Umbilical cord (tissue), 2 donors: ENCODE measurements around the gene ARMH1. TPM values are rescaled to one million over a fixed set of nuclear protein-coding genes. Genes with fewer than 3 reads are reported as not detected.

ENCODE experiments used
- DNase-seq: peaks from one replicate; pipeline ENCODE4 v3.0.0-alpha.2; 2015; ENCODE audit warnings: low spot score
- total RNA-seq: library from RNA; depleted of rRNA; stranded (reverse); fragments of >200 nt; gene quantifications from one replicate; pipeline ENCODE4 v1.2.3, GENCODE V29; 2014; ENCODE audit warnings: low replicate concordance; ENCODE audit not compliant: insufficient read depth

The ARMH1 gene
- not detected for total RNA-seq

DNA sequence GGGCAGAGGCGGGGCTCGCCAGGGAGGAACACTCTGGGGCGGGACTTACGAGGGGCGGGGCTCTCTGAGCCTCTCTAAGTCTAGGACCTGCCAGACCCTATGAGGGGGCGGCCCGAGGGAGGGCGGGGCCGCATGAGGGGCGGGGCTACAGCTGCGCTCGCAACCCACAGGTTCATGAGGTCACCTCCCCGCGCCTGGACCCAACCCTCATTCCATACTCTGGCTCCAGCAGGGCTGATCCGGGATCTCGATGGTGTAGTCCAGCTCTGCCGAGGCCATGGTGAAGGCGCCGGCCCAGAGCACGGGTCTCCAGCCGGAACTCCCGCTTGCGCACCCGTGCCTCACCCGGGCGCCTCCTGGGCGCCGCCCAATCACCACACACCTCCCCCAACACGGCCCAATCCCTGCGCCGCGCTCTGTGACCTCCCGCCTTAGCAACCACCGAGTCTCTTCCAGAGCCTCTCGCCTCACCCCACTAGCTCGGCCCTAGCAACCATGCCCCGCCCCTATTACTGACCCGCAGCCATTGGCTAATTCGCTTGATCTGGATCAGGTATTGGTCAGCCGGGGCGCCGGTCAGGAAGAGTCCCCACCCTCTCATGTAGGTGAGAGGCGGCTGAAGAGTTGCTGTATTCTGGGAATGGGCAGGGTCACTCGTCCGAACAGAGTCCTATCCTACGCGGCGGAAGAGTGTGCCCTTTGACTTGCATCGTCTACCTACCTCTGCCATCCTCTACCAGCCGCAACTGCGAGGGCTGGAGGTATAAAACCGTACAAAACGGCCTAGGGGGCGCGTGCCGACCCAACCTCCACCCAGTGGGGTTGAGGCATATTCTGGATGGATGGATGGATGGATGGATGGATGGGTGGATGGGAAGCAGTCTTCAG, at the start of gene ARMH1, which contains the start of gene TMEM53:
TSS of gene ARMH1 (plus strand) at position 602 of the 888 bp plus-strand sequence. CDS start 14,984 bp downstream, outside the sequence.
TSS of gene TMEM53 (minus strand) at position 369 of the 888 bp plus-strand sequence. CDS start at position 279, 90 bp downstream.
- peak; percentile 100 for DNase-seq

DNA sequence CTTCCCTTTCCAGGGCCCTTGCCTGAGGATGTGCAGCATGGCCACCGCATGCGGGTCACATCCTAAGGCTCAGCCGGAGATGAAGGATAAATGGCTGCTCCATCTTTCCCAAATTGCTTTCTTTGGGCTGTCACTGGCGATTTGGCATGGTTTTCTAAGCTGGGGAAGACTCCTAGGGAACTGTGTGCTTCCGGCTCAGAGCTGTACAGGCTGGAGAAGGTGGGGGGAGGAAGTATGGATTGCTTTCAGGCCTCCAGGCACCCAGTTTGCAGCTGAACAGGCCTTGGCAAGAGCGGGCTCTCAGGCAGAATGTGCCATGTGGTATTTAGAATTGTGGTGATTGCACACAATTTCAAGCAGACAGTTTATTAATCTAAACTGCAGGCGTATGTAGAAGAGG, 49.2 kb upstream of the ARMH1 start:
- DNase-seq: no peak

DNA sequence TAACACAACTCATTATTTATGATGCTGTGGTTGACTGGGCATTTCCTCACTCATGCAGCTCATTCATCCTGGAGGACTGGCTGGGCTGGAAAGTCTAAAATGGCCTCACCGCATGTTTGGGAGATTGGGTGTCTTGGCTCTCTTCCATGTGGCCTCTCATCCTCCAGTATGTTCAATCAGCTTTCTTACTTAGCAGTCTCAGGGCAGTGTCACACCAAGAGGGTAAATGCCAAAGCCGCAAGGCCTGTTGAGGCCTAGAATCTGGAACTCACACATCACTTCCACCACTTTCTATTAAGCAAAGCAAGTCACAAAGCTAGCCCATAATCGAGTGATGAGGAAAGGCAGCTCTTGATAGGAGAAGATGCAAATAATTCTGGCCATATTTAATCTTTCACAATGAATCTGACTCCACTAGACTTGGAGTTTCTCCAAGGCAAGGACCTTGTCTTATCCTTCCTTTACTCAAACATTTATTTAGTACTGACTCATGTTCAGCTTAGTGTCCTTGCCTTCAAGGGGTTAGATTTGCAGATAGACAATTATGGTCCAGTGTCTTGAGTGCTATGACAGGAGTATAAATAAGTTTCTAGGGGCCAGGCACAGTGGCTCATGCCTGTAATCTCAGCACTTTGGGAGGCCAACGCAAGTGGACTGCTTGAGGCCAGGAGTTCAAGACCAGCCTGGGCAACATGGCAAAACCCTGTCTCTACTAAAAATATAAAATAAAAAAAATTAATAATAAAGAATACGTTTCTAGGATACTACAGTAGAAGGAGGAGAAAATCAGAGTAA, 45.4 kb upstream of the ARMH1 start:
- no peak for DNase-seq

DNA sequence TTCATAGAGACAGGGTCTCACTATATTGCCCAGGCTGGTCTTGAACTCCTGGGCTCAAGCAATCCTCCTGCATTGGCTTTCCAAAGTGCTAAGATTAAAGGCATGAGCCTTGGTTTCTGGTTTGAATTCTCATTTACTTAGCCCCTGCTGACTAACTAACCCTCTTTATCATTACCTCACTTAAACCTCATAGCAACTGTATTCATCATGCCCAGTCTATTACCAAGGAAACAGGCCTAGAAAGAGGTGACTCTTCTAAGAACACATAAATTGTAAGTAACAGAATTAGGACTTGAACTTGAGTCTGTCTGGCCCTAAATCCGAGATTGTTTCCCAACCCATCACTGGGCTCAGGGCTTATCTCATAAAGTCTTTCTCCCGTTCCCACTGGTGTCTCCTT, 44.4 kb upstream of the ARMH1 start:
- no peak for DNase-seq

DNA sequence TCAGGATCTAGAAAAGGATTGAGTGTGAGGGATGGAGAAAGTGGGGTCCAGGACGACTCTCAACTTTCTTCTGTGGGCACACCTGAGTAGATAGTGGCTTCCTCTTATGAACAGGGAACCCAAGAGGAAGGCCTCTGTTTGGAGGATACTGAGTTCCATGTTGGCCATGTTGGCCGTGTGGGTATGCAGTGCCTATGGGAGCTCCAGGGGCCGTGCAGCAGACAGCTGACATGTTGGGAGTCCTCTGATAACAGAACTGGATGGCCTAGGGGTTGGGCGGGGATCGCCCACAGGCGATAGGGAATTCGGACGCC, 43.2 kb upstream of the ARMH1 start:
- no peak for DNase-seq

DNA sequence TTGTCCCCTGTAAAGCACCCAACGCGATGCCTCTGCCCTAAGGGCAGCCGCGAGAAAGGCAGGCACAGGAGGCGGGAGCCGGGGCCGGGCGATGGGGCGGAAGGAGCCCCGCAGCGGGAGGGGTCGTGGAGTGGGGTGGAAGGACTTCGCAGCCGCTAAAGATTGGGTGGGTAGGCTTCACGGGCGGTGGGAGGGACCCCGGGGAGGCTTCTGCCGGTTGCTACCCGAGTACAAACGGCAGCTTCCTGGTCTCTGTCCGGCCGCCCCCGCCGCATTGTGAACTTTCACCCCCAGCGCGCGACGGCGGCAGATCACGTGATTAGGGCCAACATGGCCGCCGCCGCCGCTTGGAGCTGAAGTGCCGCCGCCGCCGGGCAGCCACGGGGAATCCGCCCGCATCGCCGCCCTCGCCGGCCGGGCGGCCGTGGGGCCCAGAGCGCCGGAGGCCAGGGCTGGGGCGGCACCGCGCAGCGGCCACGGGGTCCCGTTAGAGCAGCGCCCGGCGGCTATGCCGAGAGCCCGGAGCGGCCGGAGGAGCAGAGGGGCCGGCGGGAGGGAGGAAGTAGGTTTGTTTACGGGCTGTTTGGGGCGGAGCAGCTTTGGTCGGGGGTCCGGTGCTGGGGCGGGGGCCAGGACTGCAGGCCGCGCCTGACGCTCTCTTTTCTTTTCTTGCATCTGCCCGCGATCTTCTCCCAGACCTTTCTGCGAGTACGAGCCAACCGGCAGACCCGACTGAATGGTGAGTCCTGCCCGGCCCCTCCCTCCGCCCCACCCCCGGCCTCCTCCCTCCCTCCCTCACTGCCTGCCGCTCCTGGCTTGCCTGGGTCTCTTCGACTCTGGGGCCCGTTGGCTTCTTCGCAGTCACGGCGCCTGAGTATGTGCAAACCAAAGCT, 42.6 kb upstream of the ARMH1 start:
- peak; percentile 92 for DNase-seq

DNA sequence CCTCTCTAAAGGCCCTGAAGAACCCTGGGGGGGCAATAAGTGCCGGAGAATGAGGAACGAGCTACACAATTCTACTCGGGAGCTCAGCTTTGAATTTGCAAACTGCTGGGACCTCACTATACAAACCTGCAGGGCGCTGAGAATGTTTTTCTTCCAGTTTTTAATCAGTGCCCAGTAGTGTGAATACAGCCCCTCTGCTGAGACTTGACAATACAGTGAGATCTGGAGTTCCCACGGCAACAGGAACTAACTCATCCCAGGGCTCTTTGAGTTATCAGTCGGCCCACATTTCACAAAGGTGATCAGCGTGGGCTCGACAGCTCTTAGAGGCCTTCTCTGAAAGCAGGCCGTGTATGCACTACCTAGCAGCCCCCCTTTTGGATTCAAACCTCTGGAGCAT, 41.9 kb upstream of the ARMH1 start:
- no peak for DNase-seq

DNA sequence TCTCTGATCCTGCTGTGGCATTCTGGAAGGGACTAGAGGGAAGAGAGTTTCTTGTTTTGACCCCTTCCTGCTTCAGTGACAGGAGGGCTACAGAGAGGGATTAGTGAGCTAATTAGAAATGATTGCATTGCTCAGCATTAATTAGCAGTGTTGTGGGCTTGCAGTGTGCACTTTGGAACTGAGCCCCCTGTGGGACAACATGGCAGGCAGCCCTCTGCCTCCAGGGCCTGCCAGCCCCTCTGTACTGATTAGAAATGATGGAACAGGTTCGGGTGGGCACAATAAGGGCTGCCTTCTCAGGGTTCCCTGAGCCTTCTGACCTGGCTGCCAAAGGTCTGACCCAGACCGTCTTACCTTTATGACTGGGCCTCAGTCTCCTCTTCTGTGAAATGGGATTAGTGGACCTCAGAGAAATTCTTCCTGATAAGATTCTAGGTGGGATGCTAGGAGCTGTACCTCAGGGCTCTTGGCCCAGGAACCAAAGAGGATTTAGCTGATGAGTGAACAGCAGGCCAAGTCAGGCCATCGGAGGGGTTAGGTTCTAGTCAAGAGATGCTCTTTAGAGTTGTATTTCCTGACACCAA, 39.8 kb upstream of the ARMH1 start:
- no peak for DNase-seq

DNA sequence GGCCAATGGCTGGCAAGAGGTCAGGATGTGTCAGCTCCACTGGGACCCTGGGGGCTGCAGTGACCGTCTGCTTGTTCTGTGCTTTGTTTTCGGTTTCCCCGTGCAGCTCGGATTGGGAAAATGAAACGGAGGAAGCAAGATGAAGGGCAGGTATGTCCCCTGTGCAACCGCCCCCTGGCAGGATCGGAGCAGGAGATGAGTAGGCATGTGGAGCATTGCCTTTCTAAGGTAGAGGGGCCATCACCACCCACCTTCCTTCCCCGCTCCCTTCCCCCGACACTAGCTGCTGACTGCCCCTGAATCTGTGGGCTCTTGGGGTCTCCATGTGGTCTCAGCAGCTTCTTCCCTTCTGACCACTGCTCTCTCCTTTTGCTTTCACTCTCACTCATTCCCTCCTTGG, 39.1 kb upstream of the ARMH1 start:
- no peak for DNase-seq

DNA sequence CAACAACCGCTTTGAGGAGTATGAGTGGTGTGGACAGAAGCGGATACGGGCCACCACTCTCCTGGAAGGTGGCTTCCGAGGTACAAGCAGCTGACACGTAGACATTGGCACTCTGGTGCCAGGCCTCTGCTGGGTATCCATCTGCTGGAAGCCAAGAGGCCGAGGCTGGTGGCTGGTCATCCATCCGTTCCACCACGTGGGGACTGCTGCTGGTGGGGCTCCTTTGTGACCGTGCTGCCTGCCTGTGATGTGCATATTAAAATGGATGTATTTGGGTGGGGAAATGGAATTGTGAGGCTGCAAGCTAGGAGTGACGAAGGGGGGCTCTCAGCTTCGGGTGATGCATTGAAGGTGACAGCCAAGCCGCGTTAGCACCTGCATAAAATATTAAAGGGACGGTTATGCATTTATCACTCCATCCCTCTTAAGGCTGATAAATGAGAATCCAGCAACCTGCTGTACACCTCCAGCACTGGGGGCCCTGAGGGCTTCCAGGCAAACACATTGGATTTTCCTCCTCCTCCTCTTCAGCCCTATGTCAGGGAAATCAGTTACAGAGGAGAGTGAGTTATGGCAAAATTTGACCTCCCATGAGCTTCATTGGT, 38.3 kb upstream of the ARMH1 start:
- no peak for DNase-seq

DNA sequence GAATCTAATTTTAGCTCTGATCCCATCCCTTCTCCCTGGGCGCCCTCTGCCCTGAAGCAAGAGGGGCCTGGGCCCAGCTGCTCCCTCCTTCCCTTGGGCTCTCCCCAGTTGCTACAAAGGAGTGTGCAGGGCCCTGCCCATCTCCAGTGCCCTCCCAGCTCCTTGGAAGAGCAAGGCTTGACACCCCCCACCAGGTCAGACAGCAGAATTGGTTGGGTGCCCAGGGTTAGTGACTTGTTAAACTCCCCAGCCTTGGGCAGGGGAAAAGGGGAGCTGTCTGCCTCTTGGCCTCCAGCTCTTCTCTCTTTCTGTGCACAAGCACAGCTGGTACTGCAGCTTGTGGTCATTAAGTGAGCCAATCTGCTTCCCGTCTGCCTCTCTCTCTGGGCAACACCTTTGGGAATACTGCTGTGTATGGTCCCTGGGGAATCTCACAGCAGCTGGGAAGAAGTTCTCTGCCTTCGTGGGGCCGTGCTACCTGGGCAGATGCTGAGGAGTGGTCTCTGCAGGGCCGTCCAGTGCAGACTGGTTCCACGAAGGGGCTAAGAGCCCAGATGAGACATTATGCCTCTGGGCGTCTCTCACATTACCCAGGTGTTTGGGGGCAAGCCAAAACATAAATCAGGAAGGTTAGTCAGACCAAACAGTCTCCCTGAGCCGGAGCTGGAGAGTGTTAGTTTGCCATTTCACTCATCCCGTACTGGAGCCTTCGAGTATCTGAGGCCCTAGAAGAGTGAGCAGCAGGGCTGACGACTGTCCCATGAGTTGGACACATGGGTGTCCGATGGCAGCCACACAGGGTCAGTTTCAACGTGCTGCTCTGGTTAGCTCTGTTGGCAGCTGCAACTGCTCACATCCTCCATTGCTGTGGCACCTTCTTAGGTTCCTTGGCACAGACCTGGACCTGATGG, 37.6 kb upstream of the ARMH1 start:
- DNase-seq: peak; percentile 44

DNA sequence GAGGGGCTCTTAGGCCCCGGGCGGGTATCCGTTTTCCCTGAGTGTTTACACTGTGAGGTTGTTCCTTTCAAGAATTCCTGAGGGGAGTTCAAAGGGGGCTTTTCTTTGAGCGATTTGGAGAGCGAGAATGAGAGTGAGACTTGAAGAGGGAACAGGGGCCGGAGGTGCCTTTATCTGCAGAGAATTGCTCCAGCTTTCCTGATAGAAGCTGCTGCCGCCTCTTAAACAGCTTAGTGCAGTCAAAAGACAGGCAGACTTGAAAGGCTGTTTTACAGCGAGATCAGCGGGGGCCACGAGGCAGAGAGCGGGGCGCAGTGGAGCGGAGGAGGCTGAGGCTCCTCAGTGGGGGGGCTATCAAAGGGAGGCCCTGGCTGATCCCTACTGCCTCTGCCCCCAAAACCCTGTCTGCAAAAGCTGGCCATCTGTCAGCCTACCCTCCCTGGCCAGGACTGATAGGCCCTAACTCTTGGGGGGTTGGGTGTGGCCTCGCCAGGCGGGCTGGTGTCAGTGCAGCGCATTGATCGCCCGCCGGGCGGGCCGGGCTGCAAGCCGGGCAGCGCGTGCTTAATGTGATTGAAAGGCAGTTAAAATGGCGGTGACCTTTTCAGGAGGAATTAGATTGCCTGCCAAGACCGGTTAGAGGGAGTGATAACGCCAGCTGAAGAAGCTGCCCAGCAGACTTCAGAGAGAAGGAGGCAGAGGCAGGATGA, 36.7 kb upstream of the ARMH1 start:
- peak; percentile 91 for DNase-seq

DNA sequence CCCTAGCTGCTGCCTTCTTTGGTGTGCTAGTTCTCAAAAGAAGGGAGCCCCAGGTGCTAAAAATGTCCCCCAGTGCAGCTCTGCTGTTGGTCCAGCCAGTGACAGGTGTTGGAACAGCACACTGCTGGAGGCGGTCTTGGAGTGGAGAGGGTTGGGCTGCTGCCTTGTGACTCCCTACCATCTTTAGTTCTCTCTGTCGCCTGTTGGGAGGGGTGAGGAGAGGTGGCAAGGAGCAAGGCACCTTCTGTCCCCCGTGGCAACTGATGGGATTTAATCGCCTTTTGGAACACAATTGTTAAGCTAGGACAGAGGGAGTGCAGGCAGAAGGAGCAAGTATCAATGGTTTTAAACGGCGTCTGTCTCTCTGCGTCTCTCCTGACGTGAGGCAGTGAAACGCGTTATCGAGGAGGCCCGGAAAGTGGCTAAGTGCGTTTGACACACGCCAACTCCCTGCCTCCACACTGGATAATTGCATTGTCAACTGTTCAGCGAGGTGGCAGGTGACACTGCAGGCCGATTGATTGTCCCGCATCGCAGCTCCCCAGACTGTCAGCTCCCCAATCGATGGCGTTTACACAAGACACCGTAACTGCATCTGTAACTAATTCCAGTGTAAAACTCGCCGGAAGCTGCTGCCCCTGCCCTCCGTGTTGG, 34.2 kb upstream of the ARMH1 start:
- DNase-seq: no peak

DNA sequence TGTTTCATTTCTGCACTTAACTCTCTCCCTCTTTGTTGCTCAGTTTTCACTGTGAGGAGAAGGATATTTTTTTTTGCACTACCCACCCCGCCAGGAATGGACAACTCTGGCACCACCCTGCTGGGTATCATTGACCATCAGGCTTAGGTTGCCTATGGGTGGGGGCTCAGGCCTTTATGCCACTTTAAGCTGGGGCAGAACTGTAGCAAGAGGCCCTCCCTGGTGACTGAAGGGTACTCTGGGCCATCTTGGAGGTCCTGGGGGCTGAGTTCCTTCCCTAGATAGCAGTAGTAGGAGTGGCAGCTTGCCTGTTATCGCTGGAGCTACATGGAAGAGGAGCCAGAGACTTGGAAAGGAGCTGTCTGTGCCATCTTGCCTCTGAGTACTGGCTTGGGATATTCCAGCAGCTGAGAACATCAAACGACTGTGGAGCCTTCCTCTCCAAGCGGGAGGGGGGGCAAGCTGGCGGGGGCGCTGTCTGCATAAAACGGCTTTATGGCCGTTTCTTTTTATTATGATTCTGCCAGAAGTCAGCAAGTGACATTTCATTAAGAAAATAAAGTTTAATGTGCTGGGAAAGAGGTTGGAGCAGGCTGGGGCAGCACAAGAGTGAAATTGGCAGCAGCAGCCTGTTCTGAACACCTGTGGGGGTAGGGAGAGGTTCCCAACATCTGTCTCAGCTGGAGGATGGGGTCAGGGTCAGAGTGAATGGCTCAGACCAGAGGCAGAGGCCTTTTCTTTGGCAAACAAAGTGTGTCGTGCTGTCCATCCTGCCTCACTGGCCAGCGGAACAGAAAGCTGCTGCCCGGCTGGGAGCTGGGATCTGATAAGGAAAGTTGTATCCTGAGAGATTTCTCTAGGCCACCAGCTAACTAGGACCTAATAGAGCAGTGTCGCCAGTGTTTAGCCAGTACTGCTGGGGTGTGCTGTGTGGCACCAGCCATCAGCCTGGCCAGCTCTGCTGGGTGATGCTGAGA, 33.1 kb upstream of the ARMH1 start:
- DNase-seq: no peak

DNA sequence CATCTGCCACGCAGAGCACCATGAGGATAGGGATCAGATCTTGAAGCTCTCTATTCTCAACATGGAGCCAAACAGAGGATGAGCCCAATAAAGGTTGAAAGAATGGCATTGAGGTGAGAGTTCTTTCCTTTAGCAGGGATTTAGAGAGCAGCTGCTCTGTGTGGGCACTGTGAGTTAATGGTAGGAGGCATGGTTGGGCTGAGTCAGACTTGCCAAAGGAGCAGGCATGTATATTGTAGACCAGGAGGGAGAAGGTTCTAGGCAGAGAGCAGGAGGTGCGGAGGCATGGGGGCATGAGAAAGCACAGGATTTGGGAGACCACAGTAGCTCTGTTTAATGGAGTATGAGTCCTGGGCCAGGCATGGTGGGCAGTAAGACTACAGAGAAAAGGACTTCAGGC, 32.3 kb upstream of the ARMH1 start:
- no peak for DNase-seq

DNA sequence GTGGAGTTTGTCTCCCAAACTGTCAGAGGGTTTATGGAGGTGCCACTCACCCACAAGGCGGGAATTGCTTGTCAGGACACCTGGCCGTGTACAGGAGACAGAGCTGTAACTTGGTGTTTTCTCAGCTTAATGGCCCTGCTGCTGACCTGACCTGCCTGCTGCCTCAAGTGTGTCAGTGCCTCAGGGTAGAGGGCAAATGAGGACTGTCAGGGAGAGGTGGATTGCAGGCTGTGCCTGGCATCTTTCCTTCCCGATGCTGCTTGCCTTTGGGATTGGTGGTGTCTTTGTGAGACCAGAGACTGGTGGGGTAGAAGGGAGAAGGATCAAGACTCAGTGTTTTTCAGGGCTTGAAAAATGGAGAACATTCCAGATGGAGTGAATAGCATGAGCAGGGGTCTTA, 31.6 kb upstream of the ARMH1 start:
- no peak for DNase-seq

DNA sequence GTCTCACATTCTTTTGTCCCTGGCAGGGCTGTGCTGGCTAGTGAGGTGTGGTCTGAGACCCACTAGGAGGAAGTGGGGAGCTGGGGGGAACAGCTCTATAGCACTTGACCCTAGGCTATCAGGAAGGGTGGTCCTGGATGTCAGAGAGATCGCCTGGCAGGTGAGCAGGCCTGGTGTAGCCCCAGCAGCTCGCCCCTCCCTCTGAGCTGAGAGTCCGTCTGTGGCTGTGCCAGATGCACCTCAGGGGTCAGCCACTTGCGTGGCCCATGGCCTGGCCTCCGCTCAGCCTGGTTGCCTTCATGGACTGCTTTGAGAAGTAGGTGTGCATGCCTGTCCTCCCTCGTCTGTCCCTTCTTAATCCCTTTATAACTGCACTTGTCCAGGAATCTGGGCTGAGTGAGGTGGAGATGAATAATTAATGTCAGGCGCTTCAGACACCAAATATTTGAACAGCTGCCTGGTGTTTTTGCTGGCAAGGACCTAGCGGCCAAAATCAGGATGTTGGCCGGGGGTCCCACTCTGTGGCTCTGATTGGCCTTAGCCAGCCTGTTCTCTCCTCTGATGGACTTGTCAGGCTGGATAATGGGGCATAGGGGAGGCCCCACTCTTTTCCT, 30.7 kb upstream of the ARMH1 start:
- no peak for DNase-seq
